Erythroblast (primary cell): ENCODE data around the gene CLEC4G.

Experiments
- DNase-seq, 2 experiments: peaks; one replicate each; lab custom pipeline; 2025; lab: John Stamatoyannopoulos, UW
- GATA1 ChIP-seq: IDR thresholded peaks from 2 replicates; pipeline ENCODE4 v1.6.1; 2011; ENCODE audit warnings: low read depth, mild to moderate bottlenecking, control low read depth, low read length, moderate library complexity
- POLR2A ChIP-seq: IDR thresholded peaks from 2 replicates; pipeline ENCODE4 v1.6.1; 2011; ENCODE audit warnings: mild to moderate bottlenecking, low read length

Gene CLEC4G

GRCh38 chr19:7725791-7726190, 6.1 kb downstream of the CLEC4G start:
- TF ChIP-seq GATA1 (no peak), POLR2A (no peak)

GRCh38 chr19:7722231-7722651, 9.7 kb downstream of the CLEC4G start:
- no peak for DNase-seq

More at GRCh38 chr19:7725791-7726190, 6.1 kb downstream of the CLEC4G start:
- no peak for DNase-seq

DNA sequence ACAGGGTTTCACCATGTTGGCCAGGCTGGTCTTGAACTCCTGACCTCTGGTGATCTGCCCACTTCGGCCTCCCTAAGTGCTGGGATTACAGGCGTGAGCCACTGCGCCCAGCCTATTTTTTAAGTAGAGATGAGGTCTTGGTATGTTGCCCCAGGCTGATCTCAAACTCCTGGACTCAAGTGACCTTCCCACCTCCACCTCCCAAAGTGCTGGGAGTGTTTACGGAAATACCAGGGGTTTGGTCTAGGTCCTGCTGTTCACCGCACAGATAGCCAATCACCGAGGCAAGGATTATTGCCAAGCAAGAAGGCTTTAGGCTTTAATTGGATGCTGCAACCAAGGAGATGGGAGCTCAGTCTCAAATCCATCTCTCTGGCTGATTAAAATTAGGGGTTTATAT, 11.6 kb downstream of the CLEC4G start:
- TF ChIP-seq POLR2A: no peak
- TF ChIP-seq GATA1: no peak
- no peak for DNase-seq

More at GRCh38 chr19:7722231-7722651, 9.7 kb downstream of the CLEC4G start:
- no peak for TF ChIP-seq POLR2A
- no peak for TF ChIP-seq GATA1

DNA sequence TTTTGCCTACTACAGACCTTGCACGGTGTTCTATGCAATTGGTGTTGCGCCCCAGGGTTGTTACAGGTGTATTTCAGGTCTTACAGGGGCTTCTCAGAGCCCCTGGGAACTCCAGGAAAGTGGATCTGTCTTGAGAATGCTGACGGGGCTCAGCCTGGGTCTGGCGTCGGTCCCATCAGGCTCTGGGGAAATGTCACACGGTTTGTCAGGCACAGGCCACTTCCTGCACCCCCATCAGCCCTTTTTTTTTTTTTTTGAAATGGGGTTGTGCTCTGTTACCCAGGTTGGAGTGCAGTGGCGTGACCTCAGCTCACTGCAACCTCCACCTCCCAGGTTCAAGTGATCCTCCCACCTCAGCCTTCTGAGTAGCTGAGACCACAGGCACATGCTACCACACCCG, 13.2 kb downstream of the CLEC4G start:
- no peak for DNase-seq

GRCh38 chr19:7716762-7717161, 15.1 kb downstream of the CLEC4G start:
- TF ChIP-seq POLR2A (no peak), GATA1 (no peak)
- DNase-seq: no peak

More for the DNA sequence above, 13.2 kb downstream of the CLEC4G start:
- no peak for TF ChIP-seq POLR2A
- TF ChIP-seq GATA1: no peak

- DNase-seq: no peak
- TF ChIP-seq GATA1 (no peak), POLR2A (no peak)
These were observed 16.2 kb downstream of the CLEC4G start for GRCh38 chr19:7715671-7716070.

GRCh38 chr19:7710616-7711015, 21.3 kb downstream of the CLEC4G start:
- DNase-seq: no peak

DNA sequence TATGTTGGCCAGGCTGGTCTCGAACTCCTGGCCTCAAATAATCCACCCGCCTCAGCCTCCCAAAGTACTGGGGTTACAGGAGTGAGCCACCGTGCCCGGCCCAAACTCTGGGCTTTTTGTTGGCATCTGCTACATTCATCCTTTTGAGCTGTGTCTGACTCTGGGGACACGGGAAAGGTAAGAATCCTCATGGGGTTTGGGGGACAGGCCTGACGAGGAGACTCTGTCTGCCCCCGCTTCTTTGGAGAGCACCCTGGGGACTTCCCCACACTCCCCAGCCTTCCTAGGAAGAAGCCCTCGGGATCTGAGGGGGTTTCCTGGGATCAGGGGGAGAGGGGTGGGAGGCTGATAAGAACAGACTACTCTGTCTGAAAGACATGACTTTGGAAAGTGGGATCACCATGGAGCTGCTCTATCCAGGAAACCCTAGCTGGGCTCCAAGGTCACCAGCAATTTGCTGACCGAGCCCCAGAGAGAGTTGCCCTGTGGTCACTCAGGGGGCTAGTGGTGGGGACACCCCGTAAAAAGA, 21.9 kb downstream of the CLEC4G start:
- TF ChIP-seq GATA1 (no peak), POLR2A (no peak)
- DNase-seq: no peak

More at GRCh38 chr19:7710616-7711015, 21.3 kb downstream of the CLEC4G start:
- TF ChIP-seq GATA1: no peak
- no peak for TF ChIP-seq POLR2A

DNA sequence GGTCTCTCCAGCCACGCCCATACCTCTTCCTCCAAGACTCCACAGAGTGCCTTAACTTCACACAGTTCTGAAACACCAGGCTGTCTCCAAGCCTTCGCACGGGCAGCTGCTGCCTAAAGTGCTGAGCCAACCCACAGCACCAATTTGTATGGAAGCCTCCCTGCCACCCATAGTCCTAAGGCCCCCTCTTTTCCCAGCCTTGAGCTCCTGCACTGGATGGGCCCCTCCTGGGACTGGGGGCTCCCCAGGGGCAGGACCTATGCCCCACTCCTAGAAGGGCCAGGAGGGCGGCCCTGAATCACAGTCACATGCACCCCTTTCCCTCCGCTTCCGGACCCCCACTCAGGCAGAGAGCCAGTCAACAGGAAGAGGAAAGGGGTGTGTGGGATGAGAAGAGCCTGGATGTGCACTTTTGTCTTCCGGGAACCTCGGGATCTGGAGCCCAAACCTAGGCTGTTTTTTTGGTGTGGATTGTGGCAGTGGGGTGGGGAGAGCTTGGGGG, 24.9 kb downstream of the CLEC4G start:
- TF ChIP-seq GATA1: no peak
- TF ChIP-seq POLR2A: no peak

DNA sequence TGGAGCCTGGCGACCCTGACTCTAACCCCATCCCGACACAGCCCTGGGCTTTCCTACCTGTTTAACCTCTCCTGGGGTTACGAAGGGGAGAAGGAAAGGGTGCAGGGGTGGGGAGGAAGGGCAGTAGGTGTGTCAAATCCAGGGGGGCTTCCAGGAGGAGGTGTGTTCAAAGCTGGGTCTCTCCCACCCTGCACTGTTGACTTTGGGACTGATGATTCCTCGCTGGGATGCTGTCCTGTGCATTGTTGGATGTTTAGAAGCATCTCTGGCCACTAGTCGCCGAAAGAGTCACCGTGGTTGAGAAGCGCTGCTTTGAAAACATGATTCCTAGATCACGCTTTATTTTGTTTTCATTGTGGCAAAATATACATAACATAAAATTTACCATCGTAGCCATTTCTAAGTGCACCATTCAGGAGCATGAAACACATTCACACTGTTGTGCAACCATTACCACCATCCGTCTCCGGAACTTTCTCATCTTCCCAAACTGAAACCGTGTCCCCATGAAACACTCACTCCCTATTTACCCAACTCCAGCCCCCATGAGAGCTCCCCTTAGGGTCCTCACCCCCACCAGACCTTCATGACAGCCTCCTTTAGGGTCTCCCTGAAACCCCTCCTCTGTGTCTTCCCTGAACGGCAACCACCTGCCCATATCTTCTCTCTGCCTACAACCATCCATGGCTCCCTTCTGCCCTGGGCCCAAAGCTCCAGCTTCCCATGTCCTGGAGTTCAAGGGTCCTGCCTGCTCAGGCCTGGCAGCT, 25.5 kb downstream of the CLEC4G start:
- no peak for DNase-seq
- TF ChIP-seq POLR2A (no peak), GATA1 (no peak)

More for the DNA sequence above, 24.9 kb downstream of the CLEC4G start:
- no peak for DNase-seq

GRCh38 chr19:7705387-7706187, 26.3 kb downstream of the CLEC4G start:
- DNase-seq: no peak
- TF ChIP-seq POLR2A: no peak
- TF ChIP-seq GATA1: no peak

DNA sequence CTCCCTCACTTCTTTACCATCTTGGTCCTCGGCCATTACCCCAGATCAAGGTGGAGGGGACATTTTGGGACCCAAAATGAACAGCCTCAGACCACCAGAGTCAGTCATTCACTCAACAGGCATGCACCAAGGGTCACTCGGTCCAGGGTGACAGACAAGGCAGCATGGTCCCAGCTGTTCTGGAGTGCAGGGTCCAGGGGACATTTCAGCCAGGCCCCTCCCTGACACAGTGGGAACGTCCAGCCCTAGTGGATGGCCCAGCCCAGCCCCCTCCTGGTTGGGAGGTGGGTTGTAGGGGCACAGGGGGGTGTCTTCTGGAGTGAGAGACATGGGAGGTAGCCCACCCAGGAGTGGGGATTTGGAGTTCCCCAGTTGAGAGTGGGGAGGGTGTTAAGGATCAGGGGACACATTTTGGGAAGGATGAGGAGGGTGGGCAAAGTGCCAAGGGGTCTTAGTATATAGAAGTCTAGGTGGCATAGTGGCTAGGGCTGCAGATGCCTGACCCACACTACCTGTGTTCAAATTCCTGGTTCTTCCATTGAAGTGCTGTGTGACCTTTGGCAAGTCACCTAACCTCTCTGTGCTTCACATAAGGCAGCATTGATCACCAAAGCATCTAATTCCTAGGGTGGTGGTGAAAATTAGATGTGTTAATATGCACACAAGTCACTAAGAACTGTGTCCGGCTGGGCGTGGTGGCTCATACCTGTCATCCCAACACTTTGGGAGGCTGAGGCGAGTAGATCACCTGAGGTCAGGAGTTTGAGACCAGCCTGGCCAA, 27.4 kb downstream of the CLEC4G start:
- no peak for TF ChIP-seq GATA1
- TF ChIP-seq POLR2A: no peak

DNA sequence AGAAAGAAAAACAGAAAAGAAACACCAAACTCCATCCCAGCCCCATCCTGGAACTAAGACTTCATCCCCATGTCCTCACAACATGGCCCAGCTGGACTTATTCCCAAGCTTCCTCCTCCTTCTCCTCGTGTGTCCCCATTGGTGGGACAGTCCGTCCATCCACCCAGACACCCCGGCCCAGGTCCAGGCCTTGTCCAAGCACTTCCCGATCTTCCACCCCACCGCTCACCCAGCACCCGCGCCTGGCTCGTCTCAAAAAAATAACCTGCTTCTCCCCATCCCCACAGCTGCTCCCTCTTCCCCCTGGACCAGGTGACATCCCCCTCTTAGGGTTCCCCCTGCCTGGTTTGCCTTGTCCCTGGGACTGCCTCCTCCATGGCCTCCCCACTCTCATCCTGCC, 28.6 kb downstream of the CLEC4G start:
- TF ChIP-seq GATA1 (no peak), POLR2A (no peak)
- no peak for DNase-seq

More for the DNA sequence above, 27.4 kb downstream of the CLEC4G start:
- no peak for DNase-seq
